Myocyte (in vitro differentiated cells): ENCODE measurements around the gene CLASP1. TPM values are rescaled to one million over a fixed set of nuclear protein-coding genes. Genes with fewer than 3 reads are reported as not detected.
"Not testable (repeated sequence)": the region's sequence is repeated elsewhere in the genome, so short reads cannot be mapped to it uniquely, and the experiment has no call there.

Experiments
- DNase-seq: peaks from one replicate; pipeline ENCODE4 v3.0.0-alpha.2; 2012; ENCODE audit warnings: low read depth
- total RNA-seq: library from RNA; depleted of rRNA; stranded (reverse); fragments of >200 nt; gene quantifications from 2 replicates; pipeline ENCODE4 v1.2.3, GENCODE V29; 2014

Gene CLASP1
- total RNA-seq, 1 donor from 2014 or later = 43.9 TPM

- DNase-seq = no peak
Observed at GRCh38 chr2:121333231-121333630, 316.0 kb downstream of the CLASP1 start.

DNA sequence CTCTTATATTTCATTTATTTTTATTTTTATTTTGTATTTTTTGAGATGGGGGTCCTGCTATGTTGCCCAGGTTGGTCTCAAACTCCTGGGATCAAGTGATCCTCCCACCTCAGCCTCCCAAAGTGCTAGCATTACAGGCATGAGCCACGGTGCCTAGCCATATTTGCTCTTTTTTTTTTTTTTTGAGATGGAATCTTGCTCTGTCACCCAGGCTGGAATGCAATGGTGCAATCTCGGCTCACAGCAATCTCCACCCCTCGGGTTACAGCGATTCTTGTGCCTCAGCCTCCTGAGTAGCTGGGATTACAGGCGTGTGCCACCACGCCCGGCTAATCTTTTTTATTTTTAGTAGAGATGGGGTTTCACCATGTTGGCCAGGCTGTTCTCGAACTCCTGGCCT is 317.9 kb downstream of the CLASP1 start:
- not testable (repeated sequence) for DNase-seq

- DNase-seq = no peak
Observed at GRCh38 chr2:121330921-121331320, 318.3 kb downstream of the CLASP1 start.

DNA sequence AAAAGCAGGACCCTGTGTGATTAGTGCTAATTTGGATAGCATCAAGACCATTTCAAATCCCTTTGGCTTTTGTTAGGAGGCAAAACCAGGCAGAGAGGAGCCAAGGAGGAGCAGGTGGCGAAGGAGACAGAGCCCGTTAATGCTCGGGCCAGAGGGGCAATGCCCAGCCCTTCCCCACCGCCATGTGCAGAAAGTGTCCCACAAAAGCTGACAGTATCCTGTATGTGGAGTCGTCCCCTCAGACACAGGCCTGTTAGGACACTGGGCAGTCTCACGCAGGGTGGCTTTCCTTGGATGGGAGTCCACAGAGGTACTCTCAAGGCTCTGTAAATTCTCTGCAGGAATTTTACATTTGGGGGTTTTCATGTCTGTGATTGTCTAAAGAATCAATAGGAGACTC is 319.5 kb downstream of the CLASP1 start:
- DNase-seq = no peak

DNA sequence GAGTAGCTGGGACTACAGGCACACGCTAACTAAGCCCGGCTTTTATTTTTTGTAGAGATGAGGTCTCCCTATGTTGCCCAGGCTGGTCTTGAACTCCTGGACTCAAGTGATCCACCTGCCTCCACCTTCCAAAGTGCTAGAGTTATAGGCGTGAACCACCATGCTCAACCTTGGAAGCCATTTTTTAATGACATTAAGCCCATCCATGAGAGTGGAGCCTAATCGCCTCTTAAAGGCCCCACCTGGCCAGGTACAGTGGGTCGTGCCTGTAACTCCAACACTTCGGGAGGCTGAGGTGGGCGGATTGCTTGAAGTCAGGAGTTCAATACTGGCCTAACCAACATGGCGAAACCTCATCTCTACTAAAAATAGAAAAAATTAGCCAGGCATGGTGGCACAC is 322.6 kb downstream of the CLASP1 start:
- DNase-seq = no peak

DNA sequence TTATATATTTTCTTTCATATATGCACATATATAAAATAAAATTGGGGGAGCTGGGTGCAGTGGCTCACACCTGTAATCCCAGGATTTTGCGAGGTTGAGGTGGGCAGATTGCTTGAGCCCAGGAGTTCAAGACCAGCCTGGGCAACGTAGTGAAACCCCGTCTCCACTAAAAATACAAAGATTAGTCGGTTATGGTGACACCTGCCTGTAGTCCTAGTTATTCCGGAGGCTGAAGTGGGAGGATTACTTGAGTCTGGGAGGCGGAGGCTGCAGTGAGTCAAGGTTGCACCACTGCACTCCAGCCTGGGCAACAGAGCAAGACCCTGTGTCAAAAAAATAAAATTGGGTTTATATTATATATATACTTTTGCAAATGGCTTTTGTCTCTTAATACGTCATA is 324.7 kb downstream of the CLASP1 start:
- DNase-seq = no peak

GRCh38 chr2:121321476-121321875 is 327.8 kb downstream of the CLASP1 start:
- no peak for DNase-seq

- DNase-seq = no peak
Observed at GRCh38 chr2:121319941-121320340, 329.3 kb downstream of the CLASP1 start.

DNA sequence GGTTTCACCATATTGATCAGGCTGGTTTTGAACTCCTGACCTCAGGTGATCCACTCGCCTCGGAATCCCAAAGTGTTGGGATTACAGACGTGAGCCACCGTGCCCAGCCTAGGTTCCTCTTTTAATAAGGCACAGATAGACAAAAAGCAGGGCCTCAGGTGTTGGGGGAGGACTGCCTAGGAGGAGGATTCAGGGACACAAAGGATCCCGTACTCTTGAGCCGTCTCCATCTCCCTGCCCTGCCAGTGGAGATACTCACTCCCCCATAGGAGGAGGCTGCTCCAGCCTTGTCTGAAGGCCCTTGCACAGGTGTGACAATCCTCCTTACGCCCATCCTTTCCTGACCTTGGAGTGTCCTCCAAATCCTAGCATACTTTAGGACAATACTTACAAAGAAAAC is 332.3 kb downstream of the CLASP1 start:
- no peak for DNase-seq

DNA sequence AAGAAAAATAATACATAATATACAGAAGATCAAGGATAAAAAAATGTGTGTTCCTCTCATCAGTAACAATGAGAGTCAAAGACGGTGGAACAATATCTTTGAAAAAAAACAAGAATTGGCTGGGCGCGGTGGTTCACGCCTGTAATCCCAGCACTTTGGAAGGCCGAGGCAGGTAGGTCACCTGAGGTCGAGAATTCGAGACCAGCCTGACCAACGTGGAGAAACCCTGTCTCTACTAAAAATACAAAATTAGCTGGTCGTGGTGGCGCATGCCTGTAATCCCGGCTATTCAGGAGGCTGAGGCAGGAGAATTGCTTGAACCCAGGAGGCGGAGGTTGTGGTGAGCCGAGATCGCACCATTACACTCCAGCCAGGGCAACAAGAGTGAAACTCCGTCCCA is 335.6 kb downstream of the CLASP1 start:
- DNase-seq = not testable (repeated sequence)

DNA sequence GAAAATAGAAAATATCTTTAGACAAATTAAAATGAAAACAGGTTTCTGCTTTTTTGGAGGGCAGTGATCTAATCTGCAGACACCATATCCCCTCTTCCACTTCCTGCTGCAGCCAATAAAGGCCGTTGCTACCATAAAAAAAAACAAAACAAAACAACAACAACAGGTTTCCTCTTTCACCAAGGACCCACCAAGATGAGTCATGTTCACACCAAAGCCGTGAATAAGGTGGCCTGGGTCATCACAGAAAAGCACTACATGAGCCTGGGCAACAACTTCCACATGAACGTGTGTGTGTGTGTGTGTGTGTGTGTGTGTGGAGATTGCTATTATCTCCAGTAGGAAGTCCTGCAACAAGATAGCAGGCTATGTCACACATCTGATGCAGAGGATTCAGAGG is 339.5 kb downstream of the CLASP1 start:
- peak; percentile 18 for DNase-seq

- no peak for DNase-seq
Observed at GRCh38 chr2:121309323-121309722, 339.9 kb downstream of the CLASP1 start.

GRCh38 chr2:121307048-121307447 is 342.2 kb downstream of the CLASP1 start:
- no peak for DNase-seq

DNA sequence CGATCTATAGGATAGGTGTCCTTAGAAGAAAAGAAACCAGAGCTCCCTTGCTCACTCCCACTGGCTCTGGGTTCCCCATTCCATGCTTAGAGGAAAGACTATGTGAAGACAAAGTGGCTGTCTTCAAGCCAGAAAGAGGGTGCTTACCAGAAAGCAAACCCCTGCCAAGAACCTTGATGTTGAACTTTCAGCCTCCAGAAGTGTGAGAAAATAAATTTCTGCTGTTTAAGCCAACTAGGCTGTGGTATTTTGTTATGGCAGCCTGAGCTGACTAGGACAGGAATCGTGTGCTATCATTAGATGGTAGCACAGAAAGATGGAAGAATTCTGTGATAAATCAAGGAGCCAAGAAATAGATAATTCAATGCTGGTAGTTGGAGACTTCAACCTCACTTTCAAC is 344.3 kb downstream of the CLASP1 start:
- DNase-seq = no peak

GRCh38 chr2:121303531-121304263 is 345.6 kb downstream of the CLASP1 start:
- no peak for DNase-seq

DNA sequence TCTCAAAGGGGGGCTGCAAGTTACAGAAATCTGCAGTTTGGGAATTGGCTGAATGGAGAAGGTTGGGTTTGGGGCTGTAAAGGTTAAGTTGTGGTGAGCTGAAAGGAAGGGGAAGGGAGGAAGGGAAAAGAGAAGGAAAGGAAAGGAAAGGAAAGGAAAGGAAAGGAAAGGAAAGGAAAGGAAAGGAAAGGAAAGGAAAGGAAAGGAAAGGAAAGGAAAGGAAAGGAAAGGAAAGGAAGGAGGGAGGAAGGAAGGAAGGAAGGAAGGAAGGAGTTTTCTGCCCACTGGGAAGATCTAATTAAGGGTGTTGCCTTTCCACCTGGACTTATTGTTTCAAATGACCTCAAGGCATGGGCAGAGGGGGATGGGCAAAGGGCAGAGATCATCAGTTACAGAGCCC is 348.1 kb downstream of the CLASP1 start:
- not testable (repeated sequence) for DNase-seq

DNA sequence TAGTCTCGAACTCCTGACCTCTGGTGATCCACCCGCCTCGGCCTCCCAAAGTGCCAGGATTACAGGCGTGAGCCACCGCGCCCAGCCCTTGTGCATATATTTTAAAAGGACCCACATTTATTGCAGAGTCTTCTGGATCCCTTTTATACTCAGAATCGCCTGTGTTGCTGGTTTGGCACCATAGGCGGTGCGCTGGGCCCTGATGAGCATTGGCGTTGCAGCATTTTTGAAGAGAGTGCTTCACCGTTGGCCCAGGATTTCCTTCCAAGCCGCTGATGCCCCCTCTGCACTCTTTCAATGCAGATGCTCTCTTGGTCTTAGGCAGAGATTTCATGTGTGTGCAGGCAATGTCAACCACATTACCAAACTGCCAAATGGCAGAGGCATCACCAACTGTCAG is 350.8 kb downstream of the CLASP1 start:
- no peak for DNase-seq

DNA sequence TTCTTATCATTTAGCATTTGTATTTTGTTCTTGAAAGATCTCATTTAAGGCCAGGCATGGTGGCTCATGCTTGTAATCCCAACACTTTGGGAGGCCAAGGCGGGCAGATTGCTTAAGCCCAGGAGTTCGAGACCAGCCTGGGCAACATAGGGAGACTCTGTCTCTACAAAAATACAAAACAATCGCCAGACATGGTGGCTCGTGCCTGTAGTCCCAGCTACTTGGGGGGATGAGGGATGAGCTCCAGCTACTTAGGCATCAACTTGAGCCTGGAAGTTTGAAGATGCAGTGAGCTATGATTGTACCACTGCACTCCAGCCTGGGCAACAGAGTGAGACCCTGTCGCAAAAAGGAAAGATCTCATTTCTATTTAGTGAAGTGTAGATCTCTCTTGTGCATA is 351.4 kb downstream of the CLASP1 start:
- DNase-seq = not testable (repeated sequence)

DNA sequence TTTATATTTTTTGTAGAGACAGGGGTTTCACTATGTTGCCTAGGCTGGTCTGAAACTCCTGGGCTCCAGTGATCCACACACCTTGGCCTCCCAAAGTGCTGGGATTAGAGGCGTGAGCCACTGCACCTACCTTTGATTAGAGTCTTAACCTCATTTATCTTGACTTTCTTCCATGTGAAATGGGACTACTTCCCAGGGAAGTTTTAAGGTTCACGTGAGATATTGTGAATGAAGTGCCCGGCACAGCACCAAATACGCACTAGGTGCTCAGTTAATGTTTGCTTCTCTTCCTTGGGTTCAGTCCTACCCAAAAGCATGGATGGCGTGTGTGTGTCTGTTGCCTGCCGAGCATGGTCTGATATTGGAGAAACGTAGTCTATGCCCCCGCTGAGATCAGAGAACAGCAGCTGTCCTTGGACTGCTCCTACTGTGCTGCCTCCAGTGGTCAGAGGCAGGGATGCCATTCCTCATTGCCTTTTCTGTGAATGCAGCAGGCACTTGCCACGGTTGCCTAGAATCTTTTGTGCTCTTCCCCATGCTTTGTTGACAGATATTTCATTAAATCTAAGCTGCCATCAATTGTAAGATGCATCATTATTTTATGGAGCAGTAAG is 351.9 kb downstream of the CLASP1 start:
- peak; percentile 67 for DNase-seq

DNA sequence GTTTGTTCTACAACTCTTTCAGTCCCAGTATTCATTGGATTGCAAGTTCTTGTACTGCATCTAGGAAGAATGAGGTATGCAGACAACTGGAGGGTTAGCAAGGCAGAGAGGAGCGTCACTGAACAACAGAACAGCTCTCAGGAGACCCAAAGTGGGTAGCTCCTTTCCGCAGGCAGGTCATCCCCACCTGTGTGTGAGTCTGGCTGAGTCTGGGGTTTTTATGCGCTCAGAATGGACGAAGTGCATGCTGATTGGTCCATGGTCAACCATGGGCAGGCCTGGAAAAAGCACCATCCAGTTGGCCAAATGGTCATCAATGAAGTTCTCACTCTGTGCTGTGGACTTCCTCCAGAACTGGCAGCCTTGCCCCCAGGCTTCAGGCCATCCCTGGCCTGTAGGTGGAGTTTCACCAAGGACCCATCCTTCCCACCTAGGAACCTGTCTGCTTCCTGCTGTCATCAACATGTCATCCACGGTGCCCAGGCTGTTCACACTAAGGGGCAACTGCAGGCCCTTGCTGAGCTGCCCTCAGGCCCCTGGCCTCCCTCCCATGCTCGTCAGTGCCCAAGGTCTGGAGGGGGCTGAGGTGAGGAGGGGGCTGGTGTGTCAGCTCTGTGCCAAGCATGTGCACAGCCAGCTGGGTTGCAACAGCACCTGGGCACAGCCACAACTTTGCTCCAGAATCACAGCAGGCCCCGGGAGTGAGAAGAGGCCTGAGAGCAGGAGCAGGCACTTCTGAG is 353.2 kb downstream of the CLASP1 start:
- DNase-seq = no peak

DNA sequence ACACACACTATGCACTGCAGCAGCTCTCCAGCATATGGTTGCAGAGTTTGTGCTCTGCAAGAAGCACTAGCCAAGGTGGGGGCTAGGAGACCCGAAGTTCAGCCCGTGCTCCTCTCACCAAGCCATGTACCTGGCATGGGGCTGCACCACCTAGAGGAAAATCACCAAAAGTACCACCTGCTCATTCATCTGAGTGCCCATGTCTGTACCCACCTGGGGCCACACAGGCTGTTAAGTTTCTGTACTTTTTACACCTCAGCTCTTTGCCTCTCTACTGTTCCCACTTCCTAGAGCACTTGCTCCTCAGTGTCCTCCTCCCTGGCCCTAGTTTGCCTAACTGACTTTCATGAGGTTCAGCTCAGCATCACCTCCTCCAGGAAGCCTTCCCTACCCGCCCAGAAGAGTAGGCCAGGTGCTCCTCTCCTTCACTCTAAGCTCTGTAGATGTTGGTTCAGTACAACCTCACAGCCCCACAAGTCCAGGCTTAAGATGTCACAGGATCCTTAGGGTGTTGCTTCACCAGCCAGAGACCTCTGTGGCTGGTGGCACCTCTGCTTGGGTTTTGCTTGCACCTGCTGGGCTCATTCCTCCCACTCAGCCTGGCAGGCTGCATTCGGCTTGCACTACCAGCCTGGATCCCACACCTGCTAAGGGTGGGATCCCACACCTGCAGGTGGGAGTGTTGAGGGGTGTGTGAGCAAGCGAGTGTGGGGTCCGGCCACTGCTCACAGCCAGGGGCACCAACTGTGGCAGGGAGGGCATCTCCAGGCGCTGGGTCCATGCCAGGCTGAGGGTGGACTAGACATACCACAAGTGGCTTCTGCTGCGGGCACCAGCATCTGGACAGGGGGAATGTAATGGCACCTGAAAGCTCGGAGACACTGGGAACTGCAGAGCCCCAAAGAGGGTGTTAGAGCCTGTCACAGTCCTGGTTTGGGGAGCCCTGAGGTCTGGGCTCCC is 354.1 kb downstream of the CLASP1 start:
- no peak for DNase-seq
